Hematopoietic multipotent progenitor cell treated with erythropoietin and hydrocortisone succinate and interleukin-3 and kit ligand, for 15 days (in vitro differentiated cells): Measurements from ENCODE around the gene DDX25.

Experiments
- DNase-seq: peaks from one replicate; pipeline ENCODE4 v3.0.0-alpha.2; 2015; ENCODE audit warnings: low spot score

Gene DDX25

DNA sequence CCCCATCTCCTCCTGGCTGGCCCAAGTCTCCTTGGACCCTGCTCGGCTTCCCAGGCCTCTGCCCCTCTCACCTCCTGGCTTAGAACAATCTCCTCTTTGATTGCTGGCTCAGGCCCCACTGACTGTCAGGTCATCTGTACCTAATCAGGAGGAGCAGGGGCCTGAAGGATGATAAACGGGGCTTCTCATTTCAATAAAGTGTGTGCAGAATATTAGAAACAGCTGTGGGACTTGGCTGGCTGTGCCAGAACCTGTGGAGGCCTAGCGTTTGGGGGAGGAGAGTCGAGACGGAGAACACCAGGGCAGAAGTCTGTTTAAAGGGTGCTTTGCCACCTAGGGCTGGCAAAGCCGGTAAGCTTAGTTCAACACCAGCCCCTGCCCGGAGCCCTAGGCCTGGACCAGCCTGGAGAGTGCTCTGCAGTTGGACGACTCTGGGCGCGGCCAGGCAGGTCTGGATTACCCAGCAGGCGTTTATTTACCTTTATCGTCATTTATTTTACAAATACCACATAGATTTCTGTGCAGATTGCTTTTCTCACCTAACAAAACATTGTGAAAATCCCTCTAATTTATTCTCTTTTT lies 31.4 kb downstream of the DDX25 start:
- no peak for DNase-seq

DNA sequence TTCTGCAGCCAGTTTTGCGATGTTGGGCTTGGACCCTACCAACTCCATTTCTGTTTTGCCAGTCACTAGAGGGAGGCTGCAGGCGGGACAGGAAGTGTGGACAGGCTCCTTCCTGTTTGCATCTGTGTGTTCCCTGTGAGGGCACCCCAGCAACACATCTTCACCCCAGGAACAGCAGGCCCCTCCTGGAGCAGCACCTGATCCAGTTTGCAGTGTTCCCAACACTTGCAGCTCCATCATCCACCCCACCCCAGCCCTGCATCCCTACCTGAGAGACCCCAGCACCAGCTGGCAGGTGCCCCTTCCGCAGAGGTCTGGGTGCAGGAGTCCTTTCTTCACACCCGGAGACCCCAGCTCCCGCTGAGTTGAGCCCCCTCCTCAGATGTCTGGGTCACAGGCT lies 34.1 kb downstream of the DDX25 start:
- DNase-seq = no peak

DNA sequence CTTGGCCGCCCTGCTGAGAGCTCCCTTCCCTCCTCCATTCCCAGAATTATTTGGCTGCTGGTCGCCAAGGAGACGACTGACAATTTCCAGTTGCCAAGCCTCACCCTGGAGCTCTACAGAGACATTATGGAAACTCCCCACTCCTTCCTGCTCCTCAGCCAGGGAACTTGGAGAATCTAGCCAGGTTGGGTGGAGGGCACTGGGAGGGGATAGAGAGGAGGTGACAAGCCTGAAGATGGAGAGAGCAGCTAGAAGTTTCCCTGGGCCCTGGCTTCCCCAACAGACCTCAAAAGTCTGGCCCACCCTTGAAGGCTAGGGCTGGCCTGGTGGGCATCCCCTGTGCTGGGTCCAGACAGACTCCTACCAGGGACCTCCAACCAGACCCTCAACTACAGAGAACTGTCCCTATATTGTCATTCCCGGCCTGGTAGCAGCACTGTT lies 34.8 kb downstream of the DDX25 start:
- DNase-seq = no peak

DNA sequence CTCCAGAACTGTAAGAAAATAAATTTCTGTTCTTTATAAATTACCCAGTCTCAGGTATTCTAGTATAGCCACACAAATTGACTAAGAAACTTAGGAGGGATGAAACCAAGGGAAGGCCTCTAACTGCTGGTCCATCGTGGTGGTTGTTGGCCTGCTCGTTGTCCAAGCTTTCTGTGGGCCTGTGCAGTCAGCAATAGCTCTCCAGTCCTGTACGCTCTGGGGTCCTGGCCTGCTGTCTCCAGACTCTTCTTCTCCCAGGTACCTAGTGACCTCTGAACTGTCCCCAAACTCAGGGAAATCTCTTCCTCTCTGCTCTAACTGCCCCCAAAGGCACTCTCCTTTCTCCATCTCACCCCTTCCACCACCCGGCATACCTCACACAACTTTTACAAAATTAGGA lies 35.8 kb downstream of the DDX25 start:
- no peak for DNase-seq

DNA sequence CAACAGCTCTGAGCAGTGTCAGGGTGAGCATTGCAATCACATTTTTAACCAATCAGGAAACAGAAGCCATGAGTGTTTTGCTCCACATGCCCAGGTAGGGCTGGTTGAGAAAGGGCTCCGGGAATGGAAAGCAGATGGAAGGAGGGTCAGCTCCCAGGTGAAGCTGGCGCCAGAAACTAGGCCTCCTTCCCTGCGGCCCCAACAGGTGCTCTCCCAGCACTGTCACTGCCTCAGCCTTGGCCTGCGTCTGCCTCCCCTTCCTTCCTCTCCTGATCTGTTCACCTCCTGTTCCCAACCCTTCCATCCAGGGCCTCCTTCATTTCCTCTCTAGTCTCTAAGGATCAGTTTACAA lies 36.9 kb downstream of the DDX25 start:
- DNase-seq = no peak

DNA sequence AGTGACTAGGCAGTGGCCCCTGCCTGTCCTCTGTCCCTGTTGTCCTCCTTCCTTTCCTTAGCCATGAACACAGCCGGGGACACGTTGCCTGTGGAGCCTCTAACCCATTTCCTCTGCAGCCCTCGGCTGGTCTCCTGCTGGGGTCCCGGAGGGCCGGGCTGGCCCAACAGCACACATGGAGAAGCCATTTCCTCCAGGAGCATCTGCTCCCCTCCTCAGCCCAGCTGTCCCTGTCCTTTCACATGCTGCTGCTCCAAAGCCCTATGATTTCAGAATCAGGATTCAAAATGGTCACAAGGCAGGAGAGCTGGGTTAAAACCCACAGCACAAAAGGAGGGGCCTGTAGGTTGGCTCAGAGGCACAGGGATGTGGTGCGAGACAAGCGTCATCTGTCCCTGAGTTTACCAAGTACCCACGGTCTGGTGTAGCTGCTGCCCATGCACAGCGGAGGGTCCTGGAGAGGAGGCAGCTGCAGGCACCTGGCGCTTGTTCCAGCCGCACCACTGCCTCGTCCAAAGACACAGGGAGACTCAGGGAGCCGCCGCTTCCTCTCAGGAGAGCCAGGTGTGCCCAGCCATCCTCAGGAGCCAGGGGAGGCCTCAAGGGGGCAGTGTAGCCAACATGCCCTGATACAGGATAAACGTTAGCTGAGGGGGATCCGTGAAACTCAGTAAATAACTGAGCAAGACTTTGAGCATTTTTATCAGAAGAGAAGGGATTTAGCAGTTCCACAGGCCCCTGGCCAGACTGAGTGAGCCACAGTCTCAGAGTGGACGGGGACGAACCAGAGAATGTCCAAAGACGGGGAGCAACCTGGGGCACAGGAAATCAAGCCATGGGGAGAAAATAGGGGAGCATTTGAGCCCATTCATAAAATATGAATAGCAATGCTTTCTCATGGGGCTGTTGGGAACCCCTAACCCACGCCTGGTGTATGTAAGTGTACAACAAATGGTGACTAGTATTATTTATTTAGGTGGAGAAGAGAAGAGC lies 37.6 kb downstream of the DDX25 start:
- peak; percentile 11 for DNase-seq

DNA sequence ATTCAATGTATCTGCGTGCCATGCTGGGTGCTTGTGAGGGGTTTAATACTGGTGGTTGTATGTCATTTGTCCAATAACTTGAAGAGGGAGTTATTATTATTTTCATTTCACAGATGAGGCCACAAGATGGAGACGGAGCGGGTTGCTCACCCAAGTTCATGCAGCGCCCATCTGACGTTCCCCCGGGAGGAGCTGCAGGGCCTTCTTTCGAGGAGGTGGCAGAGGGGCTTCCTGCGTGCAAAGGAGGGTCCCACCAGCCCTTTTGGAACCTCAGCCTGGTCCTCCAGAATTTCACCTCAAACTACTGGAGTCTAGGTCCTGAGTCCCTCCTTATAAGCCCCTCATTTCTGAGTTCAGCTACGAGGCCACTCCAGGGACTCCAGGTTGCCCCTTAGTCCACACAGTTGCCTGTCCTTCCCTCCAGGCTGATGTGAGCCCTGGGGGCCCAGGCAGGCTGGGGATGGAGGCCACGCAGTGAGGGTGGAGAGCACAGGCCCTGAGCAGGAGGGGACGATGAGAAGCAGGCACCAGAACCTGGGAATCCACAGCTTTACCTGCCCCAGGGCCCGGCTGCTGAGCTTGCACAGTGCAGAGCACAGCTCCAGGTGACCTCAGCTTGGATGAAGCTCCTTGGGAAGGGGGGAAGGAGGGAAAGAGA lies 38.6 kb downstream of the DDX25 start:
- no peak for DNase-seq

DNA sequence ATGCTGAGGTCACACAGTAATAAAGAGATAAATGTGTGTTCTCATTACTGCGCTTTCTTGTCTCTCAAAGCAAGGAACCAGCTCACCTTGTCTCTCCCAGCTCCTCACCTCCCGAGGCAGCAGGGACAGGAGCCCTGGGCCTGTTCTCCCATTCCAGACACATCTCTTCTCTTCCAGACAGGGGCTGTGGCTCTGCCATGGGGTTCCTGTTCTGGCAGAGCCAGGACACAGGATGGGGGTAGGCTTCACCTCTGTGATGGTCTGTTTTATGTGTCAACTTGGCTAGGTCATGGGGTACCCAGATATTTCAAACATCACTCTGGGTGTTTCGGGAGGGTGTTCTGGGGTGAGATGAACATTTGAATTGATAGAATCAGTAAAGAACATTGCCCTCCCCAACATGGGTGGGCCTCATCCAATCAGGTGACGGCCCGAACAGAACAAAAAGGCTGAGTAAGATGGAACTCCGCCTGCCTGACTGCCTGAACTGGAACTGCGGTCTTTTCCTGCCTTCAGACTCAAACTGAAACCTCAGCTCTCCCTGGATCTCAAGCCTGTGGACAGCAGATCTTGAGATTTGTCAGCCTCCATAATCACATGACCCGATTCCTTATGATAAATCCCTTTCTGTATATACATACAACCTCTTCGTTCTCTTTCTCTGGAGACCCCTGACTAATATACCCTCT lies 39.5 kb downstream of the DDX25 start:
- no peak for DNase-seq

DNA sequence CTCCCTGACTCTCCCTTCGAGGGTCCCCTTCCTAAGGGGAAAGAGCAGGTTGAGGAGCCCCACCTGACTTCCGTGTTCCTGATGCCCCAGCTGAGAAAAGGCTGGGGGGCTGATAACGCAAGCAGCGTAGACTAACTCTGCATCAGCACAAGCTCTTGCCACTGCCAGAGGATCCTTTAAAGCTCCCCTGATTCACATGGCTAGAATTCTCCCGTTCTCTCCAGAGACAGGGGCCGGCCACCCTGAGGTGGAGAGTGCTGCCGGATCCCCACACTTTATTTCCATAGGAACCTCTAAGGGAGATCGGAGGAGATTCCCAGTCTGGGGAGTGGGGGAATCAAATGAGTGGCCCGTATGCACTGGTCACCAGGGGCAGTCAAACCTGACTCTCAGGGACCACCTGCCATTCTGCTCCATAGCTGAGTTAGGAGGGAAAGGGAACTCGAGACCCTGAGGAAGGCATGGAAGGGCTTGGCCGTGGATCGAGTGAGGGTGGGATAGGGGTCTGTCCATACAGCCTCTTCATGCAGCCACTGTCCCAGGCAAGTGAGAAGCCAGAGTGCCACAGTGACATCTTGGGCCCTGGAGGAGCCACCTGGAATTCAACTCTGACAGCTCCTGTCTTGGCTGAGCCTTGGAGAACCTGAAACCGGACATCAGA lies 40.2 kb downstream of the DDX25 start:
- DNase-seq = no peak

DNA sequence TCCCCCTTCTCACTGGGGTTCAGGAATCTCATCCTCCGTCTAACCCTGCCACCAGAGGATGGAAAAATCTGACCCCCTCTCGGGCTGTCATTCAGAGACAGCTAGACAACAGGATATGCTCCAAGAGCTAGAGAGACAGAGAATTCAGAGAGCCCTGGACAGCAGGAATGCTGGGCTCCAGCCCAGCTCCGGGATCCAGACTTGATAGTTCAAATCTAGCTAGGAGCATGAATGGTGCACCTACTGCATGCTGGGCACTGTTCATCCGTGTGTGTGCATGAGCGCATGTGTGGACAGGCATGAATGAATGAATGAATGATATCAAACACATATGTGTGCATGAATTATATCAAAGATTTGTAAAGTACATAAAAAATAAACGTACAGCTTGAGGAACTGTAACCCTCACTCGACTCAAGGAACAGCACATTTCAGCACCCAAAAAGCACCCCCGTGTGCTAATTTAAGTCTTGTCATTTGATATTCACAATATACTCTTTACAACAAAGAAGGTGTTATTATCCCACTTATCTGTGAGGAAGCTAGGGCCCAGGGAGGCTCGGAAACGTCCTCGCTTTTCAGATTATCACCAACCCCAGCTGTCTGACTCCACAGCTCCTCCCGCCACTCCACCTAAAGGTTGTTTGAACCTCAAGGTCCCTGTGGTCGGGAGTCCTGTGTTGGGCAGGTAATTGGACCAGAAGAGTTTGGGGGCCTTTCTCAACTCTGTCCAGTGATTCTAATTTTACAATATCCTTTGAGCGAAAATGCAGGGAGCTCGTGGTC lies 40.9 kb downstream of the DDX25 start:
- DNase-seq = no peak

DNA sequence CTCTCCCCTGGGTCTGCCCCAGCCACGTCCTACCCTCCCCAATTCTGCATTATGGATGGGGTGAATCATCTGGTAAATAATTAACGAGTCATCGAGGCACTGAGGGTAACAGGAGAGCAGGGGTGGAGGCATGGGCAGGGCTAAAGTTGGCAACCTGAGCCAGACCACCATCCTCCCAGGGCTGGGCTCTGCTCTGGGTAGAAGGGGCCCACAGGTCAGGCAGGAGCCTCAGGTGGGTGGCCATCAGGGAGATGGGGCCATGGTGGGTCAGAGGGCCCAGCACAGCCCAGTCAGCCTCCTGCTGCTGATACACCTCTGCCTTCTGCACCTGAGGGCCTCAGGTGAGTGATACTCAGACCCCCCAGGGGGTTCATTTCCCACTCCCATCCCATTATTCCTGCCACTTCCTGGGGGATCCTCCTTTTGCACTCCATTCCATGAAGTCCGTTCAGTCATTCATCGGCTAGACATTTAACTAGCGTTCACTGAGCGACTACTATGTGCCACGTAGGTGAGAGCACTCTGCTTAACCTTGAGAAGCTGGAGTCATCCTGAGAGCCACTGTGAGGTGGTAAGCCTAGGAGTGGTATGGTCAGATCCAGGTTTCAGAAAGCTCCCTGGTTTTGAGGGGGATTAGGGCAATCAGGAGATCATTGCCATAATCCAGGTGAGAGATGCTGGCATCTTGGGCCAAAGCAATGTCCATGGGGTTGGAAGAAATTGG lies 41.7 kb downstream of the DDX25 start, which contains the start of gene VSIG10L2:
Gene VSIG10L2 (plus strand): TSS at position 248 of the 724 bp plus-strand sequence. CDS start 12 bp downstream, at position 260.
- no peak for DNase-seq

DNA sequence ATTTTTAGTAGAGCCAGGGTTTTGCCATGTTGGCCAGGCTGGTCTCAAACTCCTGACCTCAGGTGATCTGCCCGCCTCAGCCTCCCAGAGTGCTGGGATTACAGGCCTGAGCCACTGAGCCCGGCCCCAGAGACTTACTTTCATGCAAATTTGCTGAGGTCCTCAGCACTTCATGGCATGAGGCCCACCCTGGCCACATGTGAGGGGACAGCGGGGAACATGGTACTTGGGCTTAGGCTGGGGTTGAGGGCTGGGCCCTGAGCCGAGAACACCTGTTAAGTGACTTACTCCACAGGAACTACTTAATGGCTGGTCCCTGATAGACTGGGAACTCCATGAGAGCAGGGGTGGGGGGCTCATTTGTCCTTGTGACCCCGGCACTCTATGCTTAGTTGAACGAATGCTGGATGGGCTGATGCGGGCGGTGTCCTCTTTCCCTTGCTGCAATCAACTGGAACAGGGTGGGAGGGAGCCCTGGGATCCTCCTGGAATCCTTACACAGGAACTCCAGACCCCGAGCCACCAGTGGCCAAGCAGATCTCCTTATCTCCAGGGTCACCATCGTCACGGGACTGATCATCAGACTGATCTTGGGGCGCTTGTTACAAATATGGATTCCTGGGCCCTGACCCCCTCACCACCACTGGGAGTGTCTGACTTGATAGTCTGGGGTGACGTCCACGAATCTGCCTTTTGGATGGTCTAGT lies 42.6 kb downstream of the DDX25 start:
- no peak for DNase-seq

DNA sequence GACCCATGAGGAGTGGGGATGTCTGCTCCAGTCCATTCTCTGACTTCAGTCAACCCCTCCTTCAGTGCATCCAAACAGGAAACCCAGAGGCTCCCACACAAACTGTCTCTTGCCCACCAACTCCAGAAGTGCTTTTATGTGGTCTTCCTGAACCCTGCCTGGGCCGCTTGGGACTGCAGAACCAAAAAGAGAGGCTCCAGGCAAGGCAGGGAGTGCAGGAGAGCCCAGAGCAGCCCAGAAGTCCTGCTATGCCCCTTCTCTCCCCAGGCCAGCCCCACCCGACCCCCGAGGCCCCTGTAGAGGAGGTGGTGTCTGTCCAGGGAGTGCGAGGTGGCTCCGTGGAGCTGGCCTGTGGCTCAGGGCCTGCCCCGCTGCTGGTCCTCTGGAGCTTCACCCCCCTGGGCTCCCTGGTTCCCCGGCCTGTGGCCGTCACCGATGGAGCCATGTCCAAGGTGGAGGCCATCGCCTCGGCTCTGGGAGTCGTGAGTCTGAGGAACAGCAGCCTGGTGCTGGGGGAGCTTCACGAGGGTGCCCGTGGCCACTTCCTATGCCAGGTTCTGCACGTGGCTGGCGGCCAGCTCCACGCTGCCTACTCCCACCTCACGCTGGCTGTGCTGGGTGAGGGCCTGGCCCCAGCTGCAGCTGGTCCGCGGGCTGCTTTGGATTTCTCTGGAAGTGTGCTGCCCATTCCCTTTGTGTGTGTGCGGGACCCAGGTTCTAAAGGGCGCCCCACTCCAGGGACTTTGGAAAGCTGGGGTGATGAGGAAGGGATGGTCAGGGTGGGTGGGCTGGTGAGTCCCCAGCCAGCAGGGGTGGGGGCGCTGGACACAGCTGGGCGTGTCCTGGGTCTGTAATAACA lies 43.3 kb downstream of the DDX25 start:
- DNase-seq = no peak

DNA sequence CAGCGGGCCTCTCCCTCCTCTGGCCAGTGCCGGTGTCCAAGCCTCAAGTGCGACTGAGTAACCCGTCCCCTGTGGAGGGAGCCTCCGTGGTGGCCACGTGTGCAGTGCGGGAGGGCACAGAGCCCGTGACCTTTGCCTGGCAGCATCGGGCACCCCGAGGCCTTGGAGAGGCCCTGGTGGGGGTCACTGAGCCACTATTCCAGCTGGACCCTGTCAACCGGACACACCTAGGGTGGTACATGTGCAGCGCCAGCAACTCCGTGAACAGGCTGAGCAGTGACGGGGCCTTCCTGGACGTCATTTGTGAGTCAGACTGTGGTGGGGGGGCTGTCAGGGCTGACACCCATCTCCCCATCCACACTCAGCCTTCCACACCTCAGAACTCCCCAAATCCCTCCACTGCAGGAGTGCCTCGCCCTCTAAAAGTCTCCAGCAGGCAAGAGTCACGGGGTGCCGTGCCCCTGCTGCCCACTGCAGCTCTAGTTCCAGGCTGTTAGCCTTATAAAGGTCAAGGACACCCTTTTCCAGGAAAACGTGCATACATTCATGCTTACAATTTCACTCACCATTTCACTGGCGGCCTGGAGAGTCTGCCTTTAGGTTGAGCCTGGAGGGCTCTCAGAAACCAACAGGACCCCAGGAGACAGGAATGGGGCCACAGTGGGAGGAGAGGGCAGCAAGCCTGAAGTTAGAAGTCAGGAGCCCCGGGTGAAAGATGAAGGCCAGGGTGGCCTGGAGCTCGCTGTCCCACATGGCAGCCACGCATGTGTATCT lies 44.2 kb downstream of the DDX25 start:
- no peak for DNase-seq

DNA sequence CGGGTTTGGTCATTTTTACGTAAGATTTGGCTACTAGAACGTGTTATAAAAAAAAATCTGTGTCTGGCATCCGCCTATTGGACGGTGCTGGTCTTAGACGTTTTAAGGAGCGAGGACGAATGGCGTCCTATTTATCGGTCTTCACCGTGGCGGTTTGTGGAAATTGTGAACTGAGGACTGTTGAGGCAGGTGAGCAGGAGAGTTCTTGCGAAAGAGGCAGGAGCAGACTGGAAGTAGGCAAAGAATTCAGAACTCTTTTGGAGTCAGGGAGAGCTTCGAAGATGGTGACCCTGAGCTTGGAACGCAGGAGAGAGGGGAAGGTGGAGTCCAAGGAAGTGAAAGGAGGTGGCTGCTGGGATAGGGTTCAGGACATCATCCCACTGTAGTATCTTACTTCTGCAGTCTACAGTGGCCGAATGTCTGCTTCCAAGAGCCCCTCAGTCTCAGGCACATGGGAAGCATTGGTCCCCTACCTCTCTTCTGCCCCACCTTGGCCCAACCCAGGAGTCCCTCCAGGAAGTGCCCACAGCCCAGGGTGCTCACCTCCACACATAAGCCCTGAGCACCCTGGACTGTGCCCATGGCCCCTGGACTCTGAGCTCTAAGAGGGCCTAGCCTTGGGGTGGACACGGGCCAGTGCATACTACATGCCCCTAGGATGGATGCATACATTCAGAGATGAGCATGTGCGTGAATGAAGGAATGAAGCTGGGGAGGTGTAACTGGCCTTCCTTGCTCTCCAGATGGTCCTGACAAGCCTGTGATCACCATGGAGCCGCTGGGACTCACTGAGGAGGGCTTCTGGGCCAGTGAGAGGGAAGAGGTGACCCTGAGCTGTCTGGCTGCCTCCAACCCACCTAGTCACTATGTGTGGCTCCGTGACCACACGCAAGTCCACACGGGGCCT lies 45.2 kb downstream of the DDX25 start:
- no peak for DNase-seq

DNA sequence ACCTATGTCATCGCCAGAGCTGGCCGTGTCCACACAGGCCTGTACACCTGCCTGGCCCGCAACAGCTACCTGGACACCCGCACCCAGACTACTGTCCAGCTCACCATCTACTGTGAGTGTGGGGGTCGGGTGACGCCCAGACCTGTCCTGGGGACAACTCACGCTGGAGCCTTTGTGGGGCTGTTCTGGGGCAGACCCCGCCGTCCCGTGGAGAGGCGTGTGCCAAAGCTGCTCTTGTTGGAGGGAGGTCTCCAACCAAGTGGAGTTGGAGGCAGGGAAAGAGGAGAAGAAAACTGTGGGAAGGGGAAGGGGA lies 45.8 kb downstream of the DDX25 start:
- no peak for DNase-seq
